ENCODE measurements around the gene VPS54. TPM values are rescaled to one million over a fixed set of nuclear protein-coding genes. Genes with fewer than 3 reads are reported as not detected.
A peak's percentile ranks its signal among the peaks of the same experiment; 100 is the strongest.

The VPS54 gene
- total RNA-seq (2021; ENCODE audit: unreplicated experiment) (21.2 TPM), Bru-seq, nascent RNA (percentile 85 among the genes with signal in this experiment), BruChase-seq, experiment 1, labeled RNA remaining after a 2-hour chase (percentile 76 among the genes with signal in this experiment), BruChase-seq, experiment 2, labeled RNA remaining after a 6-hour chase (percentile 74 among the genes with signal in this experiment)
- 11.2 TPM for polyA plus RNA-seq (2012; ENCODE audit: insufficient read length)
- long read RNA-seq, full-length matches to known transcripts: 62 of 98 reads
- long read RNA-seq, partial matches to known transcripts: 5 of 98 reads
- long read RNA-seq, other reads (novel, unspliced or antisense): 31 of 98 reads

GRCh38 chr2:64019083-64019974, at the start of gene VPS54:
VPS54 (minus strand) TSS chr2:64019428; CDS start chr2:63983999, 35,429 bp downstream.
- DNase-seq (ENCODE audit: low read depth, low spot score) (no peak), ATAC-seq (peak; percentile 92)
- H3K36me3 ChIP-seq (ENCODE audit: control insufficient read depth, insufficient read depth, low read length): no peaks in the 10 kb centered on the region; the same call in 1 of the 2 replicates
- ChIA-PET POLR2A (interaction anchor here (0.6 kb wide), 4 partner anchors 37 to 570 kb away, joined by 3 to 4 read pairs (median 4); no protein-coding TSS in a partner anchor), CTCF (interaction anchor here (0.6 to 0.7 kb wide), 2 partner anchors 308 to 624 kb away, joined by 3 to 5 read pairs; no protein-coding TSS in a partner anchor)
- intact Hi-C loops (cut with micrococcal nuclease; ENCODE audit: unreplicated experiment) (no loop called here), in situ Hi-C loops (cut with HindIII; ENCODE audit: low pct_unique_long_range_greater_than_20kb, low sequenced_read_pairs) (no loop called here)
- H3K9me3 ChIP-seq (ENCODE audit: control insufficient read depth, insufficient read depth, low read depth, low read length): no peaks in the 10 kb centered on the region
- H3K4me1 ChIP-seq (ENCODE audit: control insufficient read depth, insufficient read depth, low read length): peaks cover 15% of the 10 kb centered on the region; the same call in 1 of the 2 replicates
- H3K27me3 ChIP-seq (ENCODE audit: control insufficient read depth, insufficient read depth, low read length): no peaks in the 10 kb centered on the region
- BruUV-seq (replicated peaks): no TSS peak
- peak within 1 kb of the TSS; percentile 91 to 92 for H3K4me3 ChIP-seq (ENCODE audit: low read depth in 2 of 2, low read length in 2 of 2)
- peak; percentile 25 for TF ChIP-seq CTCF (IDR thresholded peaks at IDR 0.05)
- TF ChIP-seq POLR2AphosphoS5 (IDR thresholded peaks at IDR 0.05; ENCODE audit: low read depth, low read length): peak; percentile 42
- 0 out of 2 replicates have a peak, but pooled peaks have one; percentile 26 for TF ChIP-seq SIN3A (IDR thresholded peaks at IDR 0.05; ENCODE audit: borderline replicate concordance, insufficient read depth, low read depth, low read length)
- TF ChIP-seq REST (IDR thresholded peaks at IDR 0.05; ENCODE audit: insufficient read depth in 1 of 2, low read depth in 2 of 2, low read length in 1 of 2): no peak
- H3K27ac ChIP-seq (ENCODE audit: low read length): peak within 1 kb of the TSS; percentile 96

- no peak overlapping the region for H3K27ac ChIP-seq (ENCODE audit: low read length)
- no peak overlapping the region for H3K4me3 ChIP-seq (ENCODE audit: low read depth in 2 of 2, low read length in 2 of 2)
- no peak for DNase-seq (ENCODE audit: low read depth, low spot score)
- CTCF ChIA-PET: no interaction called here
- no peaks in the 10 kb centered on the region for H3K36me3 ChIP-seq (ENCODE audit: control insufficient read depth, insufficient read depth, low read length)
- no peak for ATAC-seq
- BruUV-seq (replicated peaks): no TSS peak
- no peaks in the 10 kb centered on the region for H3K9me3 ChIP-seq (ENCODE audit: control insufficient read depth, insufficient read depth, low read depth, low read length)
- intact Hi-C loops (cut with micrococcal nuclease; ENCODE audit: unreplicated experiment) (no loop called here), in situ Hi-C loops (cut with HindIII; ENCODE audit: low pct_unique_long_range_greater_than_20kb, low sequenced_read_pairs) (no loop called here)
- H3K27me3 ChIP-seq (ENCODE audit: control insufficient read depth, insufficient read depth, low read length): no peaks in the 10 kb centered on the region
- POLR2A ChIA-PET: interaction anchor here (0.6 kb wide), 1 partner anchor 139 kb away, joined by 4 read pairs; no protein-coding TSS in a partner anchor
- TF ChIP-seq SIN3A (IDR thresholded peaks at IDR 0.05; ENCODE audit: borderline replicate concordance, insufficient read depth, low read depth, low read length) (no peak), CTCF (IDR thresholded peaks at IDR 0.05) (no peak), POLR2AphosphoS5 (IDR thresholded peaks at IDR 0.05; ENCODE audit: low read depth, low read length) (no peak), TCF7L2 (IDR thresholded peaks at IDR 0.05; ENCODE audit: low read depth, low read length) (no peak), REST (IDR thresholded peaks at IDR 0.05; ENCODE audit: insufficient read depth in 1 of 2, low read depth in 2 of 2, low read length in 1 of 2) (no peak)
- H3K4me1 ChIP-seq (ENCODE audit: control insufficient read depth, insufficient read depth, low read length): no peaks in the 10 kb centered on the region
Observed at GRCh38 chr2:64067326-64067725, 48.1 kb upstream of the VPS54 start.
